HEK293 (cell line): ENCODE results near the gene CYB561D2.

ENCODE experiments used
- ZBTB20 ChIP-seq: fragments of 450-650 bp; formaldehyde crosslinking; IDR thresholded peaks from 2 replicates; pipeline ENCODE4 v1.5.1; 2016; ENCODE audit warnings: missing biosample characterization, missing genetic modification characterization
- ZBTB48 ChIP-seq: fragments of 450-650 bp; formaldehyde crosslinking; IDR thresholded peaks from 2 replicates; pipeline ENCODE4 v1.5.1; 2016; ENCODE audit warnings: missing biosample characterization, missing genetic modification characterization
- ZEB2 ChIP-seq: fragments of 450-650 bp; formaldehyde crosslinking; IDR thresholded peaks from 2 replicates; pipeline ENCODE4 v1.5.1; 2016; ENCODE audit warnings: missing biosample characterization, missing genetic modification characterization
- ZFP41 ChIP-seq: fragments of 450-650 bp; formaldehyde crosslinking; IDR thresholded peaks from 2 replicates; pipeline ENCODE4 v1.5.1; 2016; ENCODE audit warnings: missing biosample characterization, missing genetic modification characterization, borderline replicate concordance
- ZIC2 ChIP-seq: fragments of 450-650 bp; formaldehyde crosslinking; IDR thresholded peaks from 2 replicates; pipeline ENCODE4 v1.5.1; 2016; ENCODE audit warnings: missing biosample characterization, missing genetic modification characterization
- ZNF112 ChIP-seq: fragments of 450-650 bp; formaldehyde crosslinking; IDR thresholded peaks from 2 replicates; pipeline ENCODE4 v1.5.0; 2017; ENCODE audit warnings: missing biosample characterization, missing genetic modification characterization
- ZNF133 ChIP-seq: fragments of 450-650 bp; formaldehyde crosslinking; IDR thresholded peaks from 2 replicates; pipeline ENCODE4 v1.5.1; 2016; ENCODE audit warnings: missing biosample characterization, missing genetic modification characterization
- ZNF248 ChIP-seq: fragments of 450-650 bp; formaldehyde crosslinking; IDR thresholded peaks from 2 replicates; pipeline ENCODE4 v1.5.1; 2017; ENCODE audit warnings: missing biosample characterization, missing genetic modification characterization
- ZNF274 ChIP-seq, 2 experiments: fragments of 200-500 bp in 1 of 2; fragments of 450-650 bp in 1 of 2; sonication (Bioruptor generic) in 1 of 2; formaldehyde crosslinking in 1 of 2; IDR thresholded peaks; 2 replicates each; pipeline versions ENCODE4 v1.5.1 to v1.6.1; 2014 to 2016; ENCODE audit warnings: borderline replicate concordance in 1 of 2, inconsistent platforms in 1 of 2, low read length in 1 of 2, missing biosample characterization in 1 of 2, missing genetic modification characterization in 1 of 2
- ZNF292 ChIP-seq: fragments of 450-650 bp; formaldehyde crosslinking; IDR thresholded peaks from 2 replicates; pipeline ENCODE4 v1.5.1; 2016; ENCODE audit warnings: low read depth, missing biosample characterization, missing genetic modification characterization, borderline replicate concordance
- ZNF324 ChIP-seq: fragments of 450-650 bp; formaldehyde crosslinking; IDR thresholded peaks from 2 replicates; pipeline ENCODE4 v1.5.1; 2016; ENCODE audit warnings: missing biosample characterization, missing genetic modification characterization
- ZNF391 ChIP-seq: fragments of 450-650 bp; formaldehyde crosslinking; IDR thresholded peaks from 2 replicates; pipeline ENCODE4 v1.5.1; 2016; ENCODE audit warnings: low read depth, missing biosample characterization, missing genetic modification characterization, borderline replicate concordance
- ZNF416 ChIP-seq: fragments of 450-650 bp; formaldehyde crosslinking; IDR thresholded peaks from 2 replicates; pipeline ENCODE4 v1.5.1; 2016; ENCODE audit warnings: missing biosample characterization, missing genetic modification characterization
- ZNF596 ChIP-seq: fragments of 450-650 bp; IDR thresholded peaks from 2 replicates; pipeline ENCODE4 v1.5.0; 2018; ENCODE audit warnings: missing biosample characterization, mild to moderate bottlenecking, missing genetic modification characterization, moderate library complexity
- ZNF610 ChIP-seq: fragments of 450-650 bp; formaldehyde crosslinking; IDR thresholded peaks from 2 replicates; pipeline ENCODE4 v1.5.1; 2016; ENCODE audit warnings: missing biosample characterization, missing genetic modification characterization, borderline replicate concordance
- ZNF621 ChIP-seq: fragments of 450-650 bp; formaldehyde crosslinking; IDR thresholded peaks from 2 replicates; pipeline ENCODE4 v1.5.1; 2017; ENCODE audit warnings: missing biosample characterization, missing genetic modification characterization
- ZNF624 ChIP-seq: fragments of 450-650 bp; formaldehyde crosslinking; IDR thresholded peaks from 2 replicates; pipeline ENCODE4 v1.5.1; 2017; ENCODE audit warnings: missing biosample characterization, missing genetic modification characterization
- ZNF658 ChIP-seq: fragments of 450-650 bp; formaldehyde crosslinking; IDR thresholded peaks from 2 replicates; pipeline ENCODE4; 2016; ENCODE audit warnings: missing biosample characterization, missing genetic modification characterization
- ZSCAN23 ChIP-seq: fragments of 450-650 bp; formaldehyde crosslinking; IDR thresholded peaks from 2 replicates; pipeline ENCODE4 v1.5.1; 2016; ENCODE audit warnings: missing biosample characterization, missing genetic modification characterization
- TF ChIP-seq, protein P1 (sequence below): fragments of 450-650 bp; formaldehyde crosslinking; IDR thresholded peaks from 2 replicates; pipeline ENCODE4 v1.5.1; 2016; ENCODE audit warnings: missing biosample characterization, missing genetic modification characterization, borderline replicate concordance
- TF ChIP-seq, protein P2 (sequence below): fragments of 450-650 bp; formaldehyde crosslinking; IDR thresholded peaks from 2 replicates; pipeline ENCODE4 v1.5.1; 2016; ENCODE audit warnings: missing biosample characterization, missing genetic modification characterization
- TF ChIP-seq, protein P3 (sequence below): fragments of 450-650 bp; formaldehyde crosslinking; IDR thresholded peaks from 2 replicates; pipeline ENCODE4 v1.5.1; 2016; ENCODE audit warnings: missing biosample characterization, missing genetic modification characterization, low read depth
- TF ChIP-seq, protein P4 (sequence below): fragments of 450-650 bp; formaldehyde crosslinking; IDR thresholded peaks from 2 replicates; pipeline ENCODE4 v1.5.1; 2016; ENCODE audit warnings: missing biosample characterization, missing genetic modification characterization
- TF ChIP-seq, protein P5 (sequence below): fragments of 450-650 bp; formaldehyde crosslinking; IDR thresholded peaks from 2 replicates; pipeline ENCODE4 v1.5.1; 2016; ENCODE audit warnings: missing biosample characterization, missing genetic modification characterization

Gene CYB561D2

DNA sequence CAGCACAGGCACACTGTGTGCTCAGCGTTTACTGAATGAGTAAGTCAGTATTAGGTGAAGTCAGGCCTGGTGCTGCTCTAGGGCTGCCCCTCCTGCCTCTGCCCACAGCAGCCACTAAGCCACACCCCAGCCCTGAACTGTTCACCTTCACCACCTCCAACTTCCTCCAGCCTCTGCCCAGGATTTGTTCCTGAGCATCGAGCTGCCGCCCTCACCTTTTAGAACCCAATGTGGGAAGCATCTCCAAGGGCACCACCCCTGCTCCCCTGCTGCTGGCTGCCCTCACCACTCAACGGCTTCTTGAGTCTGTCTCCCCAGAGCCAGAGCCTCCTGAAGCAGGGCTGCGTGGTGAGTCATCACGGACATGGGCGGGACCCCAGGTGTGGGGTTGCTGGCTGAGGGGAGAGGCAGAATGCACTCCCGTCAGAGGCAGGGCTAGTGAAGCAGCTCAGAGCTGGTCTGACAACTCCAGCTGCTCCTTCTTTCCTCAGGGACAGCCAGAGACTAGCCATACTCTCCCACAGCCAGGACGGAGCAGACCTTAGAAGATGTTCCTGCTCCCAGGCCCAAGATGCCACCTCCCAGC lies 33.9 kb upstream of the CYB561D2 start (continued):
- TF ChIP-seq ZBTB20 (tag by site-specific recombination) (peak; percentile 53; the same call in 1 of the 2 replicates), ZSCAN23 (no peak), ZNF248 (no peak), ZEB2 (tag by site-specific recombination) (no peak), ZNF391 (0 out of 2 replicates have a peak, but pooled peaks have one; percentile 18), ZNF133 (tag by site-specific recombination) (no peak), ZBTB48 (tag by site-specific recombination) (no peak; the same call in 1 of the 2 replicates), ZNF596 (tag by site-specific recombination) (no peak), ZNF112 (tag by site-specific recombination) (no peak), ZNF274 (IDR thresholded peaks at IDR 0.05; ENCODE audit: low read length) (no peak), ZNF274 (tag by site-specific recombination; IDR thresholded peaks at IDR 0.05; ENCODE audit: borderline replicate concordance) (no peak), ZNF621 (tag by site-specific recombination) (no peak), ZNF416 (tag by site-specific recombination) (no peak), ZFP41 (no peak), ZNF624 (tag by site-specific recombination) (no peak), ZNF324 (no peak; the same call in 1 of the 2 replicates), ZNF610 (tag by site-specific recombination) (no peak), ZNF292 (no peak), ZIC2 (tag by site-specific recombination) (no peak; the same call in 1 of the 2 replicates), ZNF658 (tag by site-specific recombination) (no peak)
- TF ChIP-seq, protein P1, sequence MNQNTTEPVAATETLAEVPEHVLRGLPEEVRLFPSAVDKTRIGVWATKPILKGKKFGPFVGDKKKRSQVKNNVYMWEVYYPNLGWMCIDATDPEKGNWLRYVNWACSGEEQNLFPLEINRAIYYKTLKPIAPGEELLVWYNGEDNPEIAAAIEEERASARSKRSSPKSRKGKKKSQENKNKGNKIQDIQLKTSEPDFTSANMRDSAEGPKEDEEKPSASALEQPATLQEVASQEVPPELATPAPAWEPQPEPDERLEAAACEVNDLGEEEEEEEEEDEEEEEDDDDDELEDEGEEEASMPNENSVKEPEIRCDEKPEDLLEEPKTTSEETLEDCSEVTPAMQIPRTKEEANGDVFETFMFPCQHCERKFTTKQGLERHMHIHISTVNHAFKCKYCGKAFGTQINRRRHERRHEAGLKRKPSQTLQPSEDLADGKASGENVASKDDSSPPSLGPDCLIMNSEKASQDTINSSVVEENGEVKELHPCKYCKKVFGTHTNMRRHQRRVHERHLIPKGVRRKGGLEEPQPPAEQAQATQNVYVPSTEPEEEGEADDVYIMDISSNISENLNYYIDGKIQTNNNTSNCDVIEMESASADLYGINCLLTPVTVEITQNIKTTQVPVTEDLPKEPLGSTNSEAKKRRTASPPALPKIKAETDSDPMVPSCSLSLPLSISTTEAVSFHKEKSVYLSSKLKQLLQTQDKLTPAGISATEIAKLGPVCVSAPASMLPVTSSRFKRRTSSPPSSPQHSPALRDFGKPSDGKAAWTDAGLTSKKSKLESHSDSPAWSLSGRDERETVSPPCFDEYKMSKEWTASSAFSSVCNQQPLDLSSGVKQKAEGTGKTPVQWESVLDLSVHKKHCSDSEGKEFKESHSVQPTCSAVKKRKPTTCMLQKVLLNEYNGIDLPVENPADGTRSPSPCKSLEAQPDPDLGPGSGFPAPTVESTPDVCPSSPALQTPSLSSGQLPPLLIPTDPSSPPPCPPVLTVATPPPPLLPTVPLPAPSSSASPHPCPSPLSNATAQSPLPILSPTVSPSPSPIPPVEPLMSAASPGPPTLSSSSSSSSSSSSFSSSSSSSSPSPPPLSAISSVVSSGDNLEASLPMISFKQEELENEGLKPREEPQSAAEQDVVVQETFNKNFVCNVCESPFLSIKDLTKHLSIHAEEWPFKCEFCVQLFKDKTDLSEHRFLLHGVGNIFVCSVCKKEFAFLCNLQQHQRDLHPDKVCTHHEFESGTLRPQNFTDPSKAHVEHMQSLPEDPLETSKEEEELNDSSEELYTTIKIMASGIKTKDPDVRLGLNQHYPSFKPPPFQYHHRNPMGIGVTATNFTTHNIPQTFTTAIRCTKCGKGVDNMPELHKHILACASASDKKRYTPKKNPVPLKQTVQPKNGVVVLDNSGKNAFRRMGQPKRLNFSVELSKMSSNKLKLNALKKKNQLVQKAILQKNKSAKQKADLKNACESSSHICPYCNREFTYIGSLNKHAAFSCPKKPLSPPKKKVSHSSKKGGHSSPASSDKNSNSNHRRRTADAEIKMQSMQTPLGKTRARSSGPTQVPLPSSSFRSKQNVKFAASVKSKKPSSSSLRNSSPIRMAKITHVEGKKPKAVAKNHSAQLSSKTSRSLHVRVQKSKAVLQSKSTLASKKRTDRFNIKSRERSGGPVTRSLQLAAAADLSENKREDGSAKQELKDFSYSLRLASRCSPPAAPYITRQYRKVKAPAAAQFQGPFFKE (tag by site-specific recombination) = no peak
- TF ChIP-seq, protein P2, sequence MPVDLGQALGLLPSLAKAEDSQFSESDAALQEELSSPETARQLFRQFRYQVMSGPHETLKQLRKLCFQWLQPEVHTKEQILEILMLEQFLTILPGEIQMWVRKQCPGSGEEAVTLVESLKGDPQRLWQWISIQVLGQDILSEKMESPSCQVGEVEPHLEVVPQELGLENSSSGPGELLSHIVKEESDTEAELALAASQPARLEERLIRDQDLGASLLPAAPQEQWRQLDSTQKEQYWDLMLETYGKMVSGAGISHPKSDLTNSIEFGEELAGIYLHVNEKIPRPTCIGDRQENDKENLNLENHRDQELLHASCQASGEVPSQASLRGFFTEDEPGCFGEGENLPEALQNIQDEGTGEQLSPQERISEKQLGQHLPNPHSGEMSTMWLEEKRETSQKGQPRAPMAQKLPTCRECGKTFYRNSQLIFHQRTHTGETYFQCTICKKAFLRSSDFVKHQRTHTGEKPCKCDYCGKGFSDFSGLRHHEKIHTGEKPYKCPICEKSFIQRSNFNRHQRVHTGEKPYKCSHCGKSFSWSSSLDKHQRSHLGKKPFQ = no peak
- TF ChIP-seq, protein P3, sequence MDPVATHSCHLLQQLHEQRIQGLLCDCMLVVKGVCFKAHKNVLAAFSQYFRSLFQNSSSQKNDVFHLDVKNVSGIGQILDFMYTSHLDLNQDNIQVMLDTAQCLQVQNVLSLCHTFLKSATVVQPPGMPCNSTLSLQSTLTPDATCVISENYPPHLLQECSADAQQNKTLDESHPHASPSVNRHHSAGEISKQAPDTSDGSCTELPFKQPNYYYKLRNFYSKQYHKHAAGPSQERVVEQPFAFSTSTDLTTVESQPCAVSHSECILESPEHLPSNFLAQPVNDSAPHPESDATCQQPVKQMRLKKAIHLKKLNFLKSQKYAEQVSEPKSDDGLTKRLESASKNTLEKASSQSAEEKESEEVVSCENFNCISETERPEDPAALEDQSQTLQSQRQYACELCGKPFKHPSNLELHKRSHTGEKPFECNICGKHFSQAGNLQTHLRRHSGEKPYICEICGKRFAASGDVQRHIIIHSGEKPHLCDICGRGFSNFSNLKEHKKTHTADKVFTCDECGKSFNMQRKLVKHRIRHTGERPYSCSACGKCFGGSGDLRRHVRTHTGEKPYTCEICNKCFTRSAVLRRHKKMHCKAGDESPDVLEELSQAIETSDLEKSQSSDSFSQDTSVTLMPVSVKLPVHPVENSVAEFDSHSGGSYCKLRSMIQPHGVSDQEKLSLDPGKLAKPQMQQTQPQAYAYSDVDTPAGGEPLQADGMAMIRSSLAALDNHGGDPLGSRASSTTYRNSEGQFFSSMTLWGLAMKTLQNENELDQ (tag by site-specific recombination) = no peak
- TF ChIP-seq, protein P4, sequence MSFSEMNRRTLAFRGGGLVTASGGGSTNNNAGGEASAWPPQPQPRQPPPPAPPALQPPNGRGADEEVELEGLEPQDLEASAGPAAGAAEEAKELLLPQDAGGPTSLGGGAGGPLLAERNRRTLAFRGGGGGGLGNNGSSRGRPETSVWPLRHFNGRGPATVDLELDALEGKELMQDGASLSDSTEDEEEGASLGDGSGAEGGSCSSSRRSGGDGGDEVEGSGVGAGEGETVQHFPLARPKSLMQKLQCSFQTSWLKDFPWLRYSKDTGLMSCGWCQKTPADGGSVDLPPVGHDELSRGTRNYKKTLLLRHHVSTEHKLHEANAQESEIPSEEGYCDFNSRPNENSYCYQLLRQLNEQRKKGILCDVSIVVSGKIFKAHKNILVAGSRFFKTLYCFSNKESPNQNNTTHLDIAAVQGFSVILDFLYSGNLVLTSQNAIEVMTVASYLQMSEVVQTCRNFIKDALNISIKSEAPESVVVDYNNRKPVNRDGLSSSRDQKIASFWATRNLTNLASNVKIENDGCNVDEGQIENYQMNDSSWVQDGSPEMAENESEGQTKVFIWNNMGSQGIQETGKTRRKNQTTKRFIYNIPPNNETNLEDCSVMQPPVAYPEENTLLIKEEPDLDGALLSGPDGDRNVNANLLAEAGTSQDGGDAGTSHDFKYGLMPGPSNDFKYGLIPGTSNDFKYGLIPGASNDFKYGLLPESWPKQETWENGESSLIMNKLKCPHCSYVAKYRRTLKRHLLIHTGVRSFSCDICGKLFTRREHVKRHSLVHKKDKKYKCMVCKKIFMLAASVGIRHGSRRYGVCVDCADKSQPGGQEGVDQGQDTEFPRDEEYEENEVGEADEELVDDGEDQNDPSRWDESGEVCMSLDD (tag by site-specific recombination) = 0 out of 2 replicates have a peak, but pooled peaks have one; percentile 27
- TF ChIP-seq, protein P5, sequence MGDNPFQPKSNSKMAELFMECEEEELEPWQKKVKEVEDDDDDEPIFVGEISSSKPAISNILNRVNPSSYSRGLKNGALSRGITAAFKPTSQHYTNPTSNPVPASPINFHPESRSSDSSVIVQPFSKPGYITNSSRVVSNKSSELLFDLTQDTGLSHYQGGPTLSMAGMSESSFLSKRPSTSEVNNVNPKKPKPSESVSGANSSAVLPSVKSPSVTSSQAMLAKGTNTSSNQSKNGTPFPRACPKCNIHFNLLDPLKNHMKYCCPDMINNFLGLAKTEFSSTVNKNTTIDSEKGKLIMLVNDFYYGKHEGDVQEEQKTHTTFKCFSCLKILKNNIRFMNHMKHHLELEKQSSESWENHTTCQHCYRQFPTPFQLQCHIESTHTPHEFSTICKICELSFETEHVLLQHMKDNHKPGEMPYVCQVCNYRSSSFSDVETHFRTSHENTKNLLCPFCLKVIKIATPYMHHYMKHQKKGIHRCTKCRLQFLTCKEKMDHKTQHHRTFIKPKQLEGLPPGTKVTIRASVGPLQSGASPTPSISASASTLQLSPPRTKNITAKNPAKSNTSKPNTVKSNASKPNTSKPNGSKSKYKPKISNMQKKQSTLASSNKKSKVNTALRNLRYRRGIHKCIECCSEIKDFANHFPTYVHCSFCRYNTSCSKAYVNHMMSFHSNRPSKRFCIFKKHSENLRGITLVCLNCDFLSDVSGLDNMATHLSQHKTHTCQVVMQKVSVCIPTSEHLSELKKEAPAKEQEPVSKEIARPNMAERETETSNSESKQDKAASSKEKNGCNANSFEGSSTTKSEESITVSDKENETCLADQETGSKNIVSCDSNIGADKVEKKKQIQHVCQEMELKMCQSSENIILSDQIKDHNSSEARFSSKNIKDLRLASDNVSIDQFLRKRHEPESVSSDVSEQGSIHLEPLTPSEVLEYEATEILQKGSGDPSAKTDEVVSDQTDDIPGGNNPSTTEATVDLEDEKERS (tag by site-specific recombination) = no peak
